NT2/D1 (cell line): ENCODE data around the gene ARHGAP32.

Experiments
- YY1 ChIP-seq: IDR thresholded peaks from 2 replicates; pipeline ENCODE4 v1.6.1; 2011; ENCODE audit not compliant: insufficient read length, insufficient read depth
- ZNF274 ChIP-seq: IDR thresholded peaks from 2 replicates; pipeline ENCODE4 v1.6.1; 2011; ENCODE audit warnings: mild to moderate bottlenecking, low read depth, low read length

GRCh38 chr11:128949791-128950454 lies 242.2 kb downstream of the ARHGAP32 start:
- TF ChIP-seq ZNF274, result no peak
- TF ChIP-seq YY1, result no peak
